H9 (cell line): Measurements from ENCODE around the gene TRAPPC8. TPM values are rescaled to one million over a fixed set of nuclear protein-coding genes. Genes with fewer than 3 reads are reported as not detected.

Source experiments
- DNase-seq: peaks from one replicate; pipeline ENCODE4 v3.0.0-alpha.2; 2017
- H2AFZ ChIP-seq: one replicate; pipeline ENCODE4 v1.6.1; 2013; ENCODE audit warnings: mild to moderate bottlenecking, low read length, control low read depth, moderate library complexity
- H2AK5ac ChIP-seq: 2 replicates; pipeline ENCODE4 v1.6.1; 2013; ENCODE audit warnings: low read length, control low read depth, mixed read lengths; ENCODE audit not compliant: insufficient read length
- H2BK120ac ChIP-seq: one replicate; pipeline ENCODE4 v1.6.1; 2013; ENCODE audit warnings: low read depth, mild to moderate bottlenecking, low read length, control low read depth, inconsistent platforms; ENCODE audit not compliant: poor library complexity, severe bottlenecking
- H2BK12ac ChIP-seq: 2 replicates; pipeline ENCODE4 v1.6.1; 2013; ENCODE audit warnings: low read length, control low read depth, mixed read lengths, low read depth; ENCODE audit not compliant: insufficient read length
- H2BK15ac ChIP-seq: 2 replicates; pipeline ENCODE4 v1.6.1; 2013; ENCODE audit warnings: low read depth, low read length, control low read depth
- H2BK20ac ChIP-seq: one replicate; pipeline ENCODE4 v1.6.1; 2013; ENCODE audit warnings: low read depth, mild to moderate bottlenecking, low read length, control low read depth, inconsistent platforms; ENCODE audit not compliant: poor library complexity, severe bottlenecking
- H2BK5ac ChIP-seq: 2 replicates; pipeline ENCODE4 v1.6.1; 2013; ENCODE audit warnings: low read length, control low read depth, mixed read lengths; ENCODE audit not compliant: insufficient read length
- H3K14ac ChIP-seq: 2 replicates; pipeline ENCODE4 v1.6.1; 2013; ENCODE audit warnings: low read length, control low read depth; ENCODE audit not compliant: insufficient read depth
- H3K18ac ChIP-seq: 2 replicates; pipeline ENCODE4 v1.6.1; 2013; ENCODE audit warnings: low read depth, mild to moderate bottlenecking, mixed read lengths, low read length, control low read depth; ENCODE audit not compliant: insufficient read length
- H3K23ac ChIP-seq: 2 replicates; pipeline ENCODE4 v1.6.1; 2013; ENCODE audit warnings: low read length, control low read depth, mixed read lengths, low read depth; ENCODE audit not compliant: insufficient read length
- H3K23me2 ChIP-seq: 2 replicates; pipeline ENCODE4 v1.6.1; 2013; ENCODE audit warnings: low read depth, mild to moderate bottlenecking, mixed read lengths, low read length, control low read depth; ENCODE audit not compliant: insufficient read length, poor library complexity, severe bottlenecking
- H3K27ac ChIP-seq: 2 replicates; pipeline ENCODE4 v1.5.1; 2013; ENCODE audit warnings: low read length, control low read depth, mixed read lengths, low read depth; ENCODE audit not compliant: insufficient read length
- H3K27me3 ChIP-seq: 2 replicates; pipeline ENCODE4 v1.6.1; 2013; ENCODE audit warnings: low read length, control low read depth, inconsistent platforms; ENCODE audit not compliant: insufficient read depth
- H3K4ac ChIP-seq: 2 replicates; pipeline ENCODE4 v1.6.1; 2013; ENCODE audit warnings: low read depth, mild to moderate bottlenecking, control low read depth, inconsistent platforms, low read length, moderate library complexity
- H3K4me1 ChIP-seq: 2 replicates; pipeline ENCODE4 v1.6.1; 2013; ENCODE audit warnings: low read length, control low read depth, inconsistent platforms; ENCODE audit not compliant: insufficient read depth
- H3K4me2 ChIP-seq: 2 replicates; pipeline ENCODE4 v1.6.1; 2013; ENCODE audit warnings: low read length, control low read depth, mixed read lengths; ENCODE audit not compliant: insufficient read length, insufficient read depth
- H3K56ac ChIP-seq: 2 replicates; pipeline ENCODE4 v1.6.1; 2013; ENCODE audit warnings: low read depth, mild to moderate bottlenecking, mixed read lengths, low read length, control low read depth; ENCODE audit not compliant: insufficient read length
- H3K79me1 ChIP-seq: 2 replicates; pipeline ENCODE4 v1.6.1; 2013; ENCODE audit warnings: low read depth, mild to moderate bottlenecking, moderate library complexity, low read length, control low read depth, inconsistent platforms; ENCODE audit not compliant: insufficient read depth, poor library complexity, severe bottlenecking
- H3K79me2 ChIP-seq: 2 replicates; pipeline ENCODE4 v1.6.1; 2013; ENCODE audit warnings: low read length, control low read depth, inconsistent platforms; ENCODE audit not compliant: insufficient read depth
- H3K9ac ChIP-seq: 2 replicates; pipeline ENCODE4 v1.6.1; 2013; ENCODE audit warnings: low read length, control low read depth, mixed read lengths; ENCODE audit not compliant: insufficient read length; ENCODE audit errors: extremely low read depth
- H3K9me3 ChIP-seq: one replicate; pipeline ENCODE4 v1.6.1; 2013; ENCODE audit warnings: low read depth, low read length, inconsistent platforms; ENCODE audit not compliant: control insufficient read depth
- H3T11ph ChIP-seq: one replicate; pipeline ENCODE4 v1.6.1; 2013; ENCODE audit warnings: mild to moderate bottlenecking, low read length, control low read depth, inconsistent platforms
- H4K20me1 ChIP-seq: one replicate; pipeline ENCODE4 v1.6.1; 2013; ENCODE audit not compliant: control insufficient read depth, insufficient read length, insufficient read depth
- H4K5ac ChIP-seq: 2 replicates; pipeline ENCODE4 v1.6.1; 2013; ENCODE audit warnings: low read depth, mild to moderate bottlenecking, mixed read lengths, low read length, control low read depth; ENCODE audit not compliant: insufficient read length
- H4K8ac ChIP-seq: replicated peaks from 2 replicates; pipeline ENCODE4 v1.6.1; 2013; ENCODE audit warnings: low read length, control low read depth, mixed read lengths, low read depth; ENCODE audit not compliant: insufficient read length
- H4K91ac ChIP-seq: 2 replicates; pipeline ENCODE4 v1.6.1; 2013; ENCODE audit warnings: low read depth, mild to moderate bottlenecking, moderate library complexity, mixed read lengths, low read length, control low read depth; ENCODE audit not compliant: insufficient read length
- H3K27ac Mint-ChIP-seq, 3 experiments: 2 replicates in 2 of 3; 3 replicates in 1 of 3; pipeline ENCODE4 v1.8.0; 2020 to 2021; ENCODE audit warnings: mixed read lengths in 3 of 3, mild to moderate bottlenecking in 1 of 3, moderate library complexity in 1 of 3
- H3K27me3 Mint-ChIP-seq: 2 replicates; pipeline ENCODE4 v1.8.0; 2021; ENCODE audit warnings: low read depth, mild to moderate bottlenecking, moderate library complexity, mixed read lengths
- H3K36me3 Mint-ChIP-seq, 3 experiments: 2 replicates in 2 of 3; 3 replicates in 1 of 3; pipeline ENCODE4 v1.8.0; 2020 to 2021; ENCODE audit warnings: low read depth in 3 of 3, mixed read lengths in 3 of 3; ENCODE audit not compliant: insufficient read depth in 1 of 3
- H3K4me1 Mint-ChIP-seq, 2 experiments: 2 replicates each; pipeline ENCODE4 v1.8.0; 2020; ENCODE audit warnings: mixed read lengths in 2 of 2
- H3K4me3 Mint-ChIP-seq, 2 experiments: 2 replicates in 1 of 2; 3 replicates in 1 of 2; pipeline ENCODE4 v1.8.0; 2020 to 2021; ENCODE audit warnings: mild to moderate bottlenecking in 2 of 2, mixed read lengths in 2 of 2, moderate library complexity in 1 of 2
- H3K9me3 Mint-ChIP-seq, 2 experiments: 2 replicates in 1 of 2; 3 replicates in 1 of 2; pipeline ENCODE4 v1.8.0; 2020; ENCODE audit warnings: mild to moderate bottlenecking in 2 of 2, mixed read lengths in 2 of 2, moderate library complexity in 1 of 2
- CTCF ChIP-seq: fragments of 200-600 bp; sonication (generic); conservative IDR thresholded peaks from 3 replicates; pipeline ENCODE4 v1.8.0; 2021; ENCODE audit warnings: antibody characterized with exemption, mild to moderate bottlenecking
- WGBS: extraction: QIAGEN DNeasy Blood & Tissue Kit; methylation state at CpG from one replicate; pipeline ENCODE4 v1.1.7; 2013; ENCODE audit warnings: missing lambda C conversion rate, low lambda C conversion rate, mixed read lengths; ENCODE audit not compliant: insufficient read length; ENCODE audit errors: extremely low coverage; 5-methylcytosine and 5-hydroxymethylcytosine counted together
- total RNA-seq: library from RNA; stranded (reverse); gene quantifications from 2 replicates; pipeline ENCODE4 v1.2.1, GENCODE V29; 2021

TRAPPC8 gene
- total RNA-seq, 1 experiment from 2014 or later: 40.4 TPM

GRCh38 chr18:31918733-31919132, 24.2 kb downstream of the TRAPPC8 start:
- no peak overlapping the region for H3K23ac ChIP-seq
- H3K14ac ChIP-seq: no peak overlapping the region
- H3T11ph ChIP-seq: no peak overlapping the region
- no peak overlapping the region for H3K4me3 Mint-ChIP-seq
- H2BK120ac ChIP-seq: no peak overlapping the region
- no peaks in the 10 kb centered on the region for H3K9me3 ChIP-seq
- no peaks in the 10 kb centered on the region for H4K20me1 ChIP-seq
- H3K18ac ChIP-seq: no peak overlapping the region
- H2BK5ac ChIP-seq: no peak overlapping the region
- no peak overlapping the region for H3K4ac ChIP-seq
- TF ChIP-seq CTCF: no peak
- H3K4me1 Mint-ChIP-seq: 0 out of 4 replicates have a peak, but pooled peaks cover 0 to 4% of the 10 kb centered on the region in 2 experiments
- H3K23me2 ChIP-seq: no peaks in the 10 kb centered on the region
- no peak overlapping the region for H2BK20ac ChIP-seq
- no peaks in the 10 kb centered on the region; the same call in 1 of the 2 replicates for H3K79me2 ChIP-seq
- H3K9me3 Mint-ChIP-seq: no peaks in the 10 kb centered on the region
- no peak overlapping the region for H3K4me2 ChIP-seq
- H3K56ac ChIP-seq: no peak overlapping the region
- H2BK15ac ChIP-seq: no peak overlapping the region
- H3K27ac ChIP-seq: no peak overlapping the region
- H3K27me3 ChIP-seq: no peaks in the 10 kb centered on the region
- no peak overlapping the region for H4K5ac ChIP-seq
- no peaks in the 10 kb centered on the region for H3K4me1 ChIP-seq
- H3K27ac Mint-ChIP-seq: no peak overlapping the region
- WGBS: no CpG with 5 or more reads among the region's 1 CpG
- H2BK12ac ChIP-seq: no peak overlapping the region
- H2AK5ac ChIP-seq: no peak overlapping the region
- peaks cover 2% of the 10 kb centered on the region for H3K79me1 ChIP-seq
- no peak overlapping the region for H4K8ac ChIP-seq
- no peak overlapping the region for H4K91ac ChIP-seq
- no peak for DNase-seq
- no peak overlapping the region for H2AFZ ChIP-seq
- H3K27me3 Mint-ChIP-seq: no peaks in the 10 kb centered on the region
- H3K9ac ChIP-seq: no peak overlapping the region
- H3K36me3 Mint-ChIP-seq: peaks cover 4 to 39% (median 38%) of the 10 kb centered on the region in 3 experiments; a peak in 6 of 7 replicates
